Stimulated activated CD4-positive, alpha-beta T cell treated with anti-CD3 and anti-CD28 coated beads, Interleukin-12 subunit alpha, Interleukin-12 subunit beta, amount 100 ng/mL, for 24 hours (primary cell): ENCODE measurements around the gene NYNRIN.
"Not testable (repeated sequence)": the region's sequence is repeated elsewhere in the genome, so short reads cannot be mapped to it uniquely, and the experiment has no call there.

Experiments
- DNase-seq, 2 experiments: peaks; one replicate each; pipeline ENCODE4 v3.0.0-alpha.2; 2020; ENCODE audit warnings: low read depth in 2 of 2

Gene NYNRIN

DNA sequence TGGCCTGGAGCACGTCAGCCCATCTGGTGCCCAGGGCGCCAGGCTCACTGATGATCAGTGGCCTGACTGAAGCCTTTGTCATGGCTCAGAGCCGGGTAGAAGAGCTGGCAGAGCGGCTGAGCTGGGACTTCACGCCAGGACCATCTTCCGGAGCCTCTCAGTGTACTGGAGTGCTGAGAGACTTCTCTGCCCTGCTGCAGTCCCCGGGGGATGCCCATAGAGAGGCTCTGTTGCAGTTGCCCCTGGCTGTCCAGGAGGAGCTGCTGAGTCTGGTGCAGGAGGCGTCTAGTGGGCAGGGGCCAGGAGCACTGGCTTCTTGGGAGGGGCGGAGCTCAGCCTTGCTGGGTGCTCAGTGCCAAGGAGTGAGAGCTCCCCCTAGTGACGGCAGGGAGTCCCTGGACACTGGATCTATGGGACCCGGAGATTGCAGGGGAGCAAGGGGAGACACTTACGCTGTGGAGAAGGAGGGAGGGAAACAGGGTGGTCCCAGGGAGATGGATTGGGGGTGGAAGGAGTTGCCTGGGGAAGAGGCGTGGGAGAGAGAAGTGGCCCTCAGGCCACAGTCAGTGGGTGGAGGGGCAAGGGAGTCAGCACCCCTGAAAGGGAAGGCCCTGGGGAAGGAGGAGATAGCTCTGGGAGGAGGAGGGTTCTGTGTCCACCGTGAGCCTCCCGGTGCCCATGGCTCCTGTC is 32.9 kb downstream of the NYNRIN start:
- DNase-seq = peak; percentile 71 to 88

DNA sequence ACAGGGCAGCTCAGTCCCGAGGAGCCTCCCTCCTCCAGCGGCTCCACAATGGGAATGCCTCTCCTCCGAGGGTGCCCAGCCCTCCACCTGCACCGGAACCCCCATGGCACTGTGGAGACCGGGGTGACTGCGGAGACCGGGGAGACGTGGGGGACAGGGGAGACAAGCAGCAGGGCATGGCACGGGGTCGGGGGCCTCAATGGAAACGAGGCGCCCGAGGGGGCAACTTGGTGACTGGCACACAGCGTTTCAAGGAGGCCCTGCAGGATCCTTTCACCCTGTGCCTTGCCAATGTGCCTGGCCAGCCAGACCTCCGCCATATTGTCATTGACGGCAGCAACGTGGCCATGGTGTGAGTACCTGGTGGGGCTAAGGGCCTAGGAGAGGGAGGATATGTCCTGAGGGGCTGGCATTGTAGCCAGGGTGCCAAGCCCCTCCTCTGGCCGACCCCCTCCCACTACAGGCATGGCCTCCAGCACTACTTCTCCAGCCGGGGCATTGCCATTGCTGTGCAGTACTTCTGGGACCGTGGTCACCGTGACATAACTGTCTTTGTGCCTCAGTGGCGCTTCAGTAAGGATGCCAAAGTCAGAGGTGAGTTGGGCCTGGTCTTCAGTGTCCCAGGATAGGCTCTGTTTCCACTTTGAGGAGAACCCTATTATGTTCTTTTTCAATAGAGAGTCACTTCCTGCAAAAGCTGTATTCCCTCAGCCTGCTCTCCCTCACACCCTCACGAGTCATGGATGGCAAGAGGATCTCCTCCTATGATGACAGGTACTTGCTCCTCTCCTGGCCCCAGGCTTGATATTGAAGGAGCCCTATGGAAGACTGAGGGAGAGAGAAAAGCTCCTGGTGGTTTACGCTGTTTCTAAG is 33.7 kb downstream of the NYNRIN start:
- no peak for DNase-seq

DNA sequence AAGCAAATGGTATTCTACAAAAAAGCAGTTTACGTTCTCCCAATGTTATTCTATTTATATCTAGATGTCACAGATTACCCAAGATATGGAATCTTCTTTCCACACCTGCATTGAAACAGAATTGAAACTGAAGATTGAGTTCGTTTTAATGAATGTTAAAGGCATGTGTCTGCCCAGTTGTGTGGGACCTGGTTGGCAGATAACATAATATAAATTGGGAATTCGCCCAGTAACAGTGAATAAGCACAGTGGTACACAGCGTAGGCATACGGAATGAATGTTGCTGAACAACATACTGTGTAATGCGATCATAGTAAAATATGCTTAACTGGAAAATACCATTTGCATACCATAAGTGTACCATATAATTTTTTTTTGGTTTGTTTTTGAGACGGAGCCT is 35.2 kb downstream of the NYNRIN start:
- DNase-seq = no peak

DNA sequence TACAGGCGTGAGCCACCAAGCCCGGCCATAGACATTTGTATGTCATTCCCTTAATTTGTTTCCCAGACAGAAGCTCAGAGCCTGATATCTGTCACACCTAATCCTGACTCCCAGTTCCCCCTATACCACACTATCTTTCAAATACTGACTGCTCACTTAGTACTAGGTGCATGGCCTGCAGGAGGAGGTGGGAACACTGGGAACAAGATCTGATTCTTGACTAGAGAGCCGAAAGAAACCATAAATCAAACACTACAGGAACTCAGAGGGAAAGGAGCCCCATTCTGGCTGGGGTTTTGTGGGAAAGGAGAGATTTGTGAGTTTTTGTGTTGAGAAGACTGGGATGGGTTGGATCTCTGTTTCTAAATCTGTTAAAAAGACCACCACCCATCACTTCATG is 35.9 kb downstream of the NYNRIN start:
- DNase-seq = no peak

DNA sequence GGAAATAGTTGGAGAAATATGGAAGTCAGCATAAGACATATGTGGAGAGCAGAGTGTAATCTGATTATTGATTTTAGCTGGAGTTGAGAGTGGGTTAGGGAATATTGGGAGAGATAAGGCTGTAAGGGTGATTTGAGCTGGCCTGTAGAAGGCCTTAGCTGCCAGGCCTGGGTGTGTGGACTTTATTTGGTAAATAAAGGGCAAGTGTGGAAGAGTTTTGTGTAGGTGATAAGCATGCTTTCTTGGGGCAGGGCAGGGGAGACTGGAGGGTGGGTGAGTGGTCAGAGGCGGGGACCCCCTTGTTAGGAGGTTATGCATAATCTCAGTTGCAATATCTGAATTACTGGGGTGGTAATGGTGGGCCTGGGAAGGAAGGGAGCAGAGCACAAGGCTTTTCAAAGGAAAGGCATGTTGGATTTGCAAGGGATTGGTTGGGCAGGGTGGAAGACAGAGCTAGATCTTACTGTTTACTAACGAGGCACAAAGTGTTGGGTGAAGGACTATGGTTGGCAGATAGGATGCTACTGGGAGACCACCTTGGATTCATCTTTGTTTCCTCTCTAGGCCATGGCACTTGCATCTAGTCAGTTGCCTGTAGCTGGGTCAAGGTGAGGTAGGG is 36.5 kb downstream of the NYNRIN start:
- no peak for DNase-seq

DNA sequence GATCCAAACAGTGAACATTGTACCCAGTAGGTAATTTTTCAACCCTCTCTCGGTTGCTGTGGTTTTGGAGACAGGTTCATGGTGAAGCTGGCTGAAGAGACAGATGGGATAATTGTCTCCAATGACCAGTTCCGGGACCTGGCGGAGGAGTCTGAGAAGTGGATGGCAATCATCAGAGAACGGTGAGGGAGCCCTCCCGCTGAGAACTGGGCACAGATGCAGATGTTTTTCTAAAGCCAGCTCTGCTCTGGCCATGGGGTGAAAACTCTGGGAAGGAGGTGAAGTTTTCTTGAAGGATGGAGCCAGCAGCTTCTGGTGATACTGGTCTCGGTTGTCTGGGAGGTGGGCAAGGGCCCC is 37.2 kb downstream of the NYNRIN start:
- no peak for DNase-seq

DNA sequence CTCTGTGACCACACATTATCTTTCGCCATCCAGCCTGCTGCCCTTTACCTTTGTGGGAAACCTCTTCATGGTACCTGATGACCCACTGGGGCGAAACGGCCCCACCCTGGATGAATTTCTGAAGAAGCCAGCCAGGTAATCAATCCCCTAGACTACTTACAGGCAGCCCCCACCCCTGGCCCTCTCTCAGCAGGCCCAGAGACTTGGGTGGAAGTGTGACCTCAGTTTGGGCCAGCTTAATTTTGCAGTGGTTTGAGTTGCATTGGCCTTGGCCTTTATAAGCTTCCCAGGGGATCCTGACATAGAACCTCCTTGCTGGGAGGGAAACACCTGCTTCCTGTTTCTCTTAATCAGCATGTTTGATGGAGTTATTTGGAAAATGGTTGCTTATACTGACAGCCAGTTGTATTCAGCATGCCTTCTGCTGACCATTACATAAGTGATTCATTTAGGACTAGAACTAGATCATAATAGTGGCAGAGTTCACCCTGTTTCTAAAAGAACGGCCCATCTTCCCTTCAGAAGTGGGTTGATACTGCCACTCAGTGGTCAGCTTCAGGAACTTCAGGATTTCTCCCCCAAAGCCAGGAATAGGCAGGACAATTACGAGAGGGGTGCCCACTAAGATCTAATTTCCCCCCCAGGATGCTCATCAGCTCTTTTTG is 37.7 kb downstream of the NYNRIN start:
- DNase-seq = no peak

DNA sequence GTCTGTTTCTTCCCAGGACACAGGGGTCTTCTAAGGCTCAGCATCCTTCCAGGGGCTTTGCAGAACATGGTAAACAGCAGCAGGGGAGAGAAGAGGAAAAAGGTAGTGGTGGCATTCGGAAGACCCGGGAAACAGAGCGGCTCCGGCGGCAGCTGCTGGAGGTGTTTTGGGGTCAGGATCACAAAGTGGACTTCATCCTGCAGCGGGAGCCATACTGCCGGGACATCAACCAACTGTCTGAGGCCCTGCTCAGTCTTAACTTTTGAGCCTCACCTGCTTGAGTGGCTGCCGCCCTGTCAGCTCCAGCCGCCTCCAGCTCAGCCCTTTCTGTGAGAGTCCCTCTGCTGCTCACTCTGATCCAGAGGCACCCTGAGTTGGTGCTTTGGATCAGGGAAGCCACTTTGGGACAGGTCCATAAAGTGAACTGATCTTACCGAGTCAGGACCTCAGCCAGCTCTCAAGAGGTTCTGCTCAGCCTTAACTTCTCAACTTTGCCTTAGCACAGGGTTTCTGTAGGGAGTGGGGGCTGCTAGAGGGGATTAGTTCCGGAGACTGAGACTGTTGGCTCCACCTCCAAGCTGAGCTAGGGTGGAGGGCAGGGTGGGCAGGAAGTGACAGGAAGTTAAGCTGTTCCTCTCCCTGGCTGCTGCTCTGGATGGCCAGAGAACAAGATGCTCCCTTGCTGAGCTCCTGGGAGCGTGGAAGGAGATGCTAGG is 38.4 kb downstream of the NYNRIN start:
- no peak for DNase-seq

DNA sequence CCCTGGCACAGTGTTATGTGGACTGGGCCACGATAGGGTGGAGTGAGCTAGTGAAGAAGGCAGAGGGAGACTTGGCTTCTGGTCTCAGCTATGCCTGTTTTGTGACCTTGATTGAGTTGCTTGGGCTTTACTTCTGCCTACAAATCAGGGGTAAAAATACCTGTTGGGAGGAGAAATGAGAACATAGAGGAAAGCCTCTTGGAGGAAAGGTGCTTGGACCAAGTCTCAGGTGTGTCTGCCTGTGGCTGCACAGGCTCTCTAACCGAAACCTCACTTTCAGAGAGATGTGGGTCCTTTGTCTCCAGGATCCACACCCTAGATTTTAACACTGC is 38.9 kb downstream of the NYNRIN start:
- no peak for DNase-seq

DNA sequence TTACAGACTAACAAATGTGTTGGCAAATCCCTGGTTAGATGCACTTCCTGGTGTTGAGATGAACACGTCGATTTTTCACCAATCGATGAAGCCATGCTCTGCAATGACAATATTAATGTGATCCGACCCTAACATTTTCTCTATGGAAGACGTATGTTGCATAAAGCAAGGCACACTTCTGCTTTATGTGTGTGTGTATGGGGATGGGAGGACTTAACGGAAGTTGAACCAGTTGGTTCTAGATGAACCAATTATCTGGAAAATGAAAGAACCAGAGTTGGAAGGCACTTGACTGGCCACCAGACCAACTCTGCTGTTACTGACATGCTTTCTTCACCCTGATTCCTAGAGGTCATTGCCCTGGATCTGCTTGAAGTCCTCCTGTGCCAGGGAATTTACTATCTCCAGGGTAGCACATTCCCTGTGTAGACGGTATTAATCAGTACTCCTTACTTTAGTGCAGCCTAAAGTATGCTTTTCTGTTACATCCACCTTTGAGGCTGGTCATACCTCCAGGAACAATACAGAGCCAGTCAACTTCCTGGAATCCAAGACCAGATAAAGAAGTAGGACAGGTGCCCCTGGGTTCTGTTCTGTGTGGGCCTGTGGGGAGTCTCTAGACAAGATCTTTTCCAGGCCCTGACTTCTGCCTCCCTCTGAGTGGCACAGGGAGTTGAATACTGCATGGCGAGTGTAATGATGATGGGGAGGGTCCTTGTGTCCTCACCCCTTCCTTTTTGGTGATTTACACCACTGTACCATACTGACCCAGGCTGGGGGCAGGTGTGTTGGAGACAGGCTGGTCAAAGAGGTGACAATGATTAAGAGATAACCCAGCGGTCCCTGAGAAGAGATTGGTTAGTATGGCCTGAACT is 39.7 kb downstream of the NYNRIN start:
- no peak for DNase-seq

DNA sequence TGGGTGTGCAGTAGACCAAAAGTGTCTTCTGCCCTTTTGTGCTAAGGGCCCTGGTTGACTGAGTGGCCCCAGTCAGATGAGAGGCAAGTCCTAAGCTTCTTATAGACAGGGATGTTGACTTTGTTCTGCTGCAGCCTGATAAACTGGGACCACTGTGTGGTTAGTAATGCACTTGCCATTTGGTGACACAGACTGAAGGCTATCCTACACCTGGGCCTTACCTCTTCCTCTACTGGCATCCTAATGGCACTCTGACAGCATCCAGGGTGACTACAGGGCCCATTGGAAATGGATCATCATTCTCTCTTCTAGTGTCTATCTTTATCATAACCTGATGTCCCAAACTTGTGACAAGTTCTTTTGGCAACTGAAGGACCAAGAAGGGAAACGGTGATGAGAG is 40.5 kb downstream of the NYNRIN start:
- no peak for DNase-seq

DNA sequence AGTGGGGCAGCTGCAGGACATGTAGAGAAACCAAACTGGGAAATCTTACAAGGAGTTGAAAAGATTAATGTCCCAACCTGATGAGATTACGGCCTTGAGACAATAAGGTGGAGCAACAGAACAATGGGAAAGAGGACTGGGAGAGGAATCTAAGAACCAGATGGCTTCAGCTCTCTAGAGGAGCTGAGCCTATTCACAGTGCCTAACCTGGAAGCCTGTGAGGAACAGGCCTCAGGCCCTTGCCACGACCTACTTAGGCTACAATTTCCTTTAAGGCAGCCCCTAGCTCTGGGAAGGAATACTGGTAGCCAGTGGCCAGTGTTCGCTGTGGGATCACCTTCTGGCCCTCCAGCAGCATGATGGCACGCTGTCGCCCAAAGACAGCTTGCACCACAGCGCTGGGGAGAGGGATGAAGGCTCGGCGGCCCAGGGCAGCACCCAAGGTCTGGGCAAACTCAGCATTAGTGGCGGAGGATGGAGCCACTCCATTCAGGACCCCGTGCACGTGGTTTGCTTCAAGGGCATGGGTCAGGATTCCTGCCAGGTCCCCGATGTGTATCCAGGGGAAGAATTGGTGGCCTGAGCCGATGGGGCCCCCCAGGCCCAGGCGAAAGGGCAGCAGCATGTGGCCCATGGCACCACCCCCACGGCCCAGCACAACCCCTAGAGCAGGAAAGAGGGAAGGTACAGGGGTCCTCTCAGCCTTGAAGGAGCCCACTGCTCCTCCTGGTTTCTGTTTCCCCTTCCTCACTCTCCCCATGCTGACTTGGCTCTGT is 41.2 kb downstream of the NYNRIN start:
- DNase-seq = no peak

DNA sequence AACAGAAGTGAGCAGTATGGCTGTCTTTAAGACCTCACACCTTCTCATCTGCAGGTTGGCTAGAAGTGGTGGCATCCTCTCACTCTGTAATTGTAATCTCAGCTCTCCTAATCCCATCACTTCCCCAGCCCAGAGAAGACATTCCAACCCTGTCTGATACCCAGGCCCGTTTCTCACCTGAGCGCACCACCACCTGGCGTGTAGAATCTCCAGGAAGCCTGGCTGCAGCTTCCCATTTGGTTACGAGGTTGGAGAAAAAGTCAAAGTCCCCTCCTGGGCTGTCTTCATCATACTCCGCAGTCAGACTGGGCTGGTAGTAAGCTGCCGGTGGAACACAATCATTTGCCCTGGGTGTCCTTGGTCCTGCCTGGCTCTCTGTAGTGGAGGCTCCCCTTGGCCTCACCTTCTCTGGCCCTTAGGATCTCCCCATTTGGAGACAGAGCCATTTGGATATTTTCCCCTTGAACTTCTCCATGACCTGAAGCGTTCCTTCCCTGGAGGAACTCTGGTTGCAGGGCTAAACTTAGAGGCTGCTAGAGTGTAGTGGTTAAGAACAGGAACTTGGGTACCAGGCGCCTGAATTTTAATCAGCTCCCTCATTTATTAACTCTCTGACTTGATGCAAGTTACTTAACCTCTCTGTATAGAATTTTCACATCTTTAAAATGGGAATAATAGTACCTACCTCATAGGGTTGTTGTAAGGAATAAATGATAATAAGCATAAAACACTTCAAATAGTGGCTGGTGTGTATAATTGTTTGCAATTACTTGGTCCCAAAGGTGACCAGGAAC is 42.0 kb downstream of the NYNRIN start:
- DNase-seq = no peak

DNA sequence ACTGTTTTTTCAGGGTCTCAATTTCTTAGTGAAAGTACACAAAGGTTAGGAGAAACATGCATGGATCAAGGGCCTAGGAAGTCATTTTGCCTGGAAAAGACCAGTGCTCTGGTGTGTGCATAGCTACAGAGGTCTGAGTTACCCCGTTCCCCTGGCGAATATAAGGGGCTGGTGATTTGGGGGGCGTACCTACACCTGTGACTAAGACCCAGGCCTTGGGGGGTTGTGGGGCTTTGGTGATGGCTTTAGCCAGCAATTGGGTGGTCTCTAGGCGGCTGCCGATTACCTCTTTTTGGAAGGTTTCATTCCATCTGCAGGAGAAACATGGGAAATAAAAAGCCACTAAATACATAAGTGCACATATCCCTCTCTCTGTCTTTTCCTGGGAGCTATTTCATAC is 42.7 kb downstream of the NYNRIN start:
- DNase-seq = no peak

DNA sequence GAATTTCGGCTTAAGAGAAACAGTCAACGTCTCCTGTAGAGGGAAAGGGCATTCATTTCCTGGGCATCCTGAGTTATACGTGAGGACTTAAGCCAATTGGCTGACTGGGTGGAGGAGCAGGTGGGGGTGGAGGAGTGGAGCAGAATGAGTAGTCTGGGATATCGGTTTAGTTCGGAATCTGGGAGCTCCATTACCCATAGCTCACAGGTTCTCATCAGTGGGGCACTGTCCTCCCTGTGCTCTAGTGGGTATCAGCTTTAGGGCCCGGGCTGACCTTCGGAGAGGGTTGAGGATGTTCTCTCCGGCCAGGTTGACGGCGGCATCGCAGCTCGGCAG is 43.1 kb downstream of the NYNRIN start:
- no peak for DNase-seq

DNA sequence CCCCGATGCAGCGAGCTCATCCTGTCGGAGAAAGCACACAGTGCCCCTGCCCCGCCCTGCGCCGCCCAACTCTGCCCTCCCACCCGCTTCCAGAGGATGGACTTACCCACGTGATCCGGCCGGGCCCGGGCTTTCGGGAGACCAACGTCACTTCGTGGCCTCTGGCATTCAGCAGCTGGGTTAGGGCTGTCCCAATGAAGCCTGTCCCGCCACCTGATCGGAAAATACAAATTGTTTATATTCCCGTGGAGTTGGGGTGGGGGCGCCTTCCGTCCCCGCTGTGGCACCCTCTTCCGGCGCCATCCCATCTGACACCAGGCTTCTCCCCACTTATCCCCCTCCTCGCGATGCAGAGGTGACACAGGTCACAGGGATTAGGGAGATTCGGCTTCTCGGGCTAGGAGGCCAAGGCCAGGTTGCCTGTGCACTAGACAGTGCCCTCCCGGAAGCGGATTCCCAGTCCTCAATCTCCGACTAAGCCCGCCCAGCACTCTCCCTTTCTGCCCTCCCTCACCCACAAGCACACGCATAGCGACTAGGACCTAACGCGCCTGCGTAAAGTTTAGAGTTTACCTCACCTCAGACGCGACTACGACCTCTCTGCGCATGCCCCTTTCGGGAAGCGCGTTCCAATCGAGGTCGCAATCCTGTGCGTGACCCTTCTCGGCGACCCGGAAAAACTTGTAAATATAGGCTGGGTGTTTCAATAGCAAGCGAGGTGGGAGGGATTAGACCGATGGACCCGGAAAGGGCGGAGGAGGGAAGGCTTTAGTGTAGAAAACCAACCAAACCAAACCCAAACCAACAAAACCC is 43.6 kb downstream of the NYNRIN start, which contains the start of gene SDR39U1:
Gene SDR39U1 (minus strand): TSS at position 537 of the 813 bp plus-strand sequence. CDS start 7 bp downstream, at position 530.
- DNase-seq = peak; percentile 91 to 92

DNA sequence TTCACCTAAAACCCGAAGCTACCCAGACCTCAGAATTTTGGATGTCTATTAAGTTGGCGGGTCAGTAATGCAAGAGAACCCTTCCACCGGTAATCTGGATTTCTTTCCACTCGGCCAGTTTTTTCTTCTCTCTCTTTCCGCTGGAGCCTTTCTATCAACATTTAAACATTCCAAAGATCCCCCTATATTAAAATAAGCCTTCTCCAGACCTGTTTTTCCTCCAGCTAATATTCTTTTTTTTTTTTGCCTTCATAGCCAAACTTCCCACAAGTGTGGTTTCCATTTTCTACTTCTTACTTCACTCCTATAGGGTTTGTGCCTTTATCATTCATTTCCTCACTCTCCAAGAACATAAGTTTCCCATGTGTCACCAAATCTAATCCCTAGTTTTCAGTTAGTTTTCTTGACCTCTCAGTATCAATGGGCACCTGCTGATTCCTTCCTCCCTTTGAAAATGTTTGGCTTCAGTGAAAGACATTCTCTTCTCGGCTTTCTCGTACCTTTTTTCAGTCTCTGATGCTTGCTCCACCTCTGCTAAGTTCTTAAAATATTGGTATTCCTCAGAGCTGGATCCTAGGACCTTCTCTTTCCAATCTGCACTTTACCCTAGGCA is 44.4 kb downstream of the NYNRIN start:
- DNase-seq = no peak

DNA sequence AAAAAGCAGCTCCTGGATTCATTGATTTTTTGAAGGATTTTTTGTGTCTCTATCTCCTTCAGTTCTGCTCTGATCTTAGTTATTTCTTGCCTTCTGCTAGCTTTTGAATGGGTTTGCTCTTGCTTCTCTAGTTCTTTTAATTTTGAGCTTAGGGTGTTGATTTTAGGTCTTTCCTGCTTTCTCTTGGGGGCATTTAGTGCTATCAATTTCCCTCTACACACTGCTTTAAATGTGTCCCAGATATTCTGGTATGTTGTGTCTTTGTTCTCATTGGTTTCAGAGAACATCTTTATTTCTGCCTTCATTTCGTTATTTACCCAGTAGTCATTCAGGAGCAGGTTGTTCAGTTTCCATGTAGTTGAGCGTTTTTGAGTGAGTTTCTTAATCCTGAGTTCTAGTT is 52.0 kb downstream of the NYNRIN start:
- not testable (repeated sequence) for DNase-seq
